MCF 10A (cell line): ENCODE data around the gene FAM120AOS. TPM values are rescaled to one million over a fixed set of nuclear protein-coding genes. Genes with fewer than 3 reads are reported as not detected.

Experiments
- BruUV-seq: library from RNA; stranded (reverse); fragments of 400-500 nt; replicated peaks from 2 replicates; lab custom pipeline; 2021; lab: Mats Ljungman, UMichigan
- CTCF ChIA-PET: fragments of 300-600 bp; sonication (Branson Sonifier 250); formaldehyde crosslinking; extraction: SDS; loops from one replicate; lab custom pipeline; 2021; ENCODE audit warnings: antibody characterized with exemption, inconsistent platforms; lab: Yijun Ruan, JAX
- POLR2A ChIA-PET: fragments of 300-600, 350-650 bp; sonication (Branson Sonifier 250); formaldehyde crosslinking; extraction: SDS; loops from one replicate; lab custom pipeline; 2020; ENCODE audit warnings: antibody characterized with exemption, inconsistent platforms; lab: Yijun Ruan, JAX
- DNase-seq: peaks from one replicate; pipeline ENCODE4 v3.0.0-alpha.2; 2018; ENCODE audit not compliant: unreplicated experiment
- H3K27ac Mint-ChIP-seq: one replicate; pipeline ENCODE4 v1.8.0; 2022; ENCODE audit warnings: mild to moderate bottlenecking, low read depth, mixed read lengths; ENCODE audit not compliant: unreplicated experiment
- H3K27me3 Mint-ChIP-seq: one replicate; pipeline ENCODE4 v1.8.0; 2022; ENCODE audit warnings: mixed read lengths; ENCODE audit not compliant: insufficient read depth, unreplicated experiment
- H3K36me3 Mint-ChIP-seq: one replicate; pipeline ENCODE4 v1.8.0; 2022; ENCODE audit warnings: mild to moderate bottlenecking, moderate library complexity, mixed read lengths; ENCODE audit not compliant: insufficient read depth, unreplicated experiment
- H3K4me1 Mint-ChIP-seq: one replicate; pipeline ENCODE4 v1.8.0; 2022; ENCODE audit warnings: mixed read lengths; ENCODE audit not compliant: insufficient read depth, unreplicated experiment
- H3K4me3 Mint-ChIP-seq: one replicate; pipeline ENCODE4 v1.8.0; 2022; ENCODE audit warnings: mild to moderate bottlenecking, moderate library complexity, mixed read lengths; ENCODE audit not compliant: unreplicated experiment
- H3K9me3 Mint-ChIP-seq: one replicate; pipeline ENCODE4 v1.8.0; 2022; ENCODE audit warnings: mixed read lengths; ENCODE audit not compliant: unreplicated experiment
- intact Hi-C: fragments of 100-400 bp; cut with micrococcal nuclease; formaldehyde crosslinking; loops from 2 replicates; pipeline ENCODE4 v1.14.1; 2022
- total RNA-seq: library from RNA; stranded (reverse); gene quantifications from 2 replicates; pipeline ENCODE4 v1.2.3, GENCODE V29; 2022
- TF ChIP-seq, protein P1 (sequence below): fragments of 200-600 bp; IDR thresholded peaks from one replicate; pipeline ENCODE4 v1.8.0; 2022; ENCODE audit warnings: antibody characterized with exemption, mild to moderate bottlenecking; ENCODE audit not compliant: unreplicated experiment

FAM120AOS gene
- total RNA-seq, 1 experiment from 2014 or later, result 50.1 TPM

DNA sequence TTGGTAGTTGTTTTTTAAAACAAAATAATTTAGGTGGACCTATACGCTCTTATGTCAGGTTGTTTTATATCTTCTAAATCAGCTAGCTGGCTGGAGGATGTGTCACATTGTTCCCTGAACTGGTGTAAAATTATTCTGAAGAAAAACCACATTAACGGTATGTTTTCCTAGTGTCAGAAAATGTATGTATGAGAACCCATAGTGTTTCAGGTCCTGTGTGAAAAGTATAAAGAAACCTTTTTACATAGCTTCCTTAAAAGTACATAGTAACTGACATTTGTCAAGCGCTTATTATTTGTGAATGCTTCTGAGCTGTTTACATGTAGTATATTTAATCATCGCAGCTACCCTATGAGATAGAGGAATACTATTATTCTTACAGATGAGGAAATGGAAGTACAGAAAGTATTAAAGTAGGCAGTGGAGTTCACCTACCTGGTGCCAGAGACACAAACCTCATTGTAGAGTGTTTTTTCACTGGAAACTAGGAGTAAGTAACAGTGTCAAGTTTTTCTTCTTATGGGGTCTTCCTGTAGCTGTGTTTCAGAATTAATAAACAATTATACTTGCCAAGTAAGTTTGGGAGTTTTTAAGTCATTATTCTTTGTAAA, 10.4 kb upstream of the FAM120AOS start:
- ChIA-PET CTCF (interaction anchor here (0.7 to 1.4 kb wide), 2 partner anchors 103 to 183 kb away, joined by 3 to 5 read pairs; no protein-coding TSS in a partner anchor), POLR2A (interaction anchor here (0.7 to 3.7 kb wide), 4 partner anchors 10 to 14 kb away, joined by 3 to 46 read pairs (median 6); partner anchors contain the start of gene FAM120AOS)
- no peak for DNase-seq
- peak overlapping the region; percentile 51 for H3K27ac Mint-ChIP-seq
- H3K36me3 Mint-ChIP-seq, result no peaks in the 10 kb centered on the region
- no TSS peak for BruUV-seq
- no peak overlapping the region for H3K4me3 Mint-ChIP-seq
- intact Hi-C loops, result no loop called here
- TF ChIP-seq, protein P1, sequence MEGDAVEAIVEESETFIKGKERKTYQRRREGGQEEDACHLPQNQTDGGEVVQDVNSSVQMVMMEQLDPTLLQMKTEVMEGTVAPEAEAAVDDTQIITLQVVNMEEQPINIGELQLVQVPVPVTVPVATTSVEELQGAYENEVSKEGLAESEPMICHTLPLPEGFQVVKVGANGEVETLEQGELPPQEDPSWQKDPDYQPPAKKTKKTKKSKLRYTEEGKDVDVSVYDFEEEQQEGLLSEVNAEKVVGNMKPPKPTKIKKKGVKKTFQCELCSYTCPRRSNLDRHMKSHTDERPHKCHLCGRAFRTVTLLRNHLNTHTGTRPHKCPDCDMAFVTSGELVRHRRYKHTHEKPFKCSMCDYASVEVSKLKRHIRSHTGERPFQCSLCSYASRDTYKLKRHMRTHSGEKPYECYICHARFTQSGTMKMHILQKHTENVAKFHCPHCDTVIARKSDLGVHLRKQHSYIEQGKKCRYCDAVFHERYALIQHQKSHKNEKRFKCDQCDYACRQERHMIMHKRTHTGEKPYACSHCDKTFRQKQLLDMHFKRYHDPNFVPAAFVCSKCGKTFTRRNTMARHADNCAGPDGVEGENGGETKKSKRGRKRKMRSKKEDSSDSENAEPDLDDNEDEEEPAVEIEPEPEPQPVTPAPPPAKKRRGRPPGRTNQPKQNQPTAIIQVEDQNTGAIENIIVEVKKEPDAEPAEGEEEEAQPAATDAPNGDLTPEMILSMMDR, result no peak
- no peaks in the 10 kb centered on the region for H3K27me3 Mint-ChIP-seq
- H3K4me1 Mint-ChIP-seq, result peaks cover 43% of the 10 kb centered on the region
- no peaks in the 10 kb centered on the region for H3K9me3 Mint-ChIP-seq

- intact Hi-C loops, result no loop called here
- POLR2A ChIA-PET, result interaction anchor here (0.8 kb wide), 1 partner anchor 8 kb away, joined by 3 read pairs; the partner anchor contains the start of gene FAM120AOS
- H3K4me1 Mint-ChIP-seq, result peaks cover 45% of the 10 kb centered on the region
- BruUV-seq, result no TSS peak
- CTCF ChIA-PET, result no interaction called here
- TF ChIP-seq, protein P1, result no peak
- no peaks in the 10 kb centered on the region for H3K27me3 Mint-ChIP-seq
- no peaks in the 10 kb centered on the region for H3K36me3 Mint-ChIP-seq
- DNase-seq, result no peak
- H3K9me3 Mint-ChIP-seq, result no peaks in the 10 kb centered on the region
- no peak overlapping the region for H3K4me3 Mint-ChIP-seq
- H3K27ac Mint-ChIP-seq, result no peak overlapping the region
These were observed 8.4 kb upstream of the FAM120AOS start for GRCh38 chr9:93461821-93462220.

DNA sequence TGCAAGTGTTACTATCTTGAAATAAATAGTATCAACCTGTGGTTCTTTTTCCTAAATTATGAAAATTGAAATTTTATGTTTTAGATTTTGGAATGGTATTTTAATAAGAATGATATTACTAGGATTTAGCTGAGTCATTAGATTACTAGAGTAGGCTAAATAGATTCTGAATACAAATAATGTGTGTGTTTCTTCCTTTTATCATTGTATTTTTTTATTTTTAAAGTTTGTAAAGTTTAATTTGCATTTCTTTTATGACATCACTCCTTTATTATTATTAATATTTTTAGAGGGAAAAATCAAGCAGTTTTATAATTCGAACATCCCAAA, 8.0 kb upstream of the FAM120AOS start:
- DNase-seq, result no peak
- POLR2A ChIA-PET, result no interaction called here
- CTCF ChIA-PET, result no interaction called here
- Mint-ChIP-seq H3K4me1 (peaks cover 45% of the 10 kb centered on the region), H3K9me3 (no peaks in the 10 kb centered on the region), H3K27ac (no peak overlapping the region), H3K36me3 (no peaks in the 10 kb centered on the region), H3K27me3 (no peaks in the 10 kb centered on the region), H3K4me3 (no peak overlapping the region)
- TF ChIP-seq, protein P1, result no peak
- intact Hi-C loops, result no loop called here
- no TSS peak for BruUV-seq

DNA sequence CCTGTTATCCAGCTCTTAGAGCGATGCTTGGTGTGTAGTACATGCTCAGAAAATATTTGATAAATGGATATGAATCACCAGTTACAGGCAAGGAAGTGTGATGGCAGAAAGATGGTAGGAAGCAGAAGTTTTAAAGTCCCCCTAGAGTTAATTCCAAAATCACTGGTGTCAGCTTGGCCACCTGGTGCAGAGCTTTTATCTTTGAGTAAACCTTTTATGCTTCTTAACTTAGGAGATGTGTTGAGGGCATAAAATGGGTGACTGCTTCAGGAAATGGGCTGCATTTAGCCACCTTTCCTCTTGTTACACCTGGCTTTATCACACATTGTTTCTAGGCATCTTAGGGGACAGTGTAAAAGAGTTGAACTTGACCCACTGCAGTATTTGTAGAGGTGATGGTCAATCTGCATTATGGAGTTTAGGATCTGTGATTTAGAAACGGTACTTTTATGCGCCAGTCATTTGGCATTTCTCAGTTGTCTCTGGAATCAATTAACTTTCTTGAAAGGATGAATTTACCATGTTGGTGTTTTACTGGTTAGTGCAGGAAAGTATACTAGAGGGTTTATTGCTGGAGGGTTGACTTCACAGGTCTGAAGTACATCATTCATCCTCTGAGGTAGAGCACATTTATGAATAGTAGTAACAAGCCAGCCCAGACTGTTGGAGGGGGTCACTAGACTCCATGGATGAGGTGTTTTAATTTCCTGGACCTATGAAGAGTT, 7.5 kb upstream of the FAM120AOS start:
- TF ChIP-seq, protein P1, result no peak
- Mint-ChIP-seq H3K9me3 (no peaks in the 10 kb centered on the region), H3K36me3 (no peaks in the 10 kb centered on the region), H3K4me1 (peaks cover 43% of the 10 kb centered on the region), H3K27ac (no peak overlapping the region), H3K4me3 (no peak overlapping the region), H3K27me3 (no peaks in the 10 kb centered on the region)
- no peak for DNase-seq
- intact Hi-C loops, result no loop called here
- BruUV-seq, result no TSS peak
- CTCF ChIA-PET, result no interaction called here
- POLR2A ChIA-PET, result interaction anchor here (1.4 kb wide), 1 partner anchor 10 kb away, joined by 9 read pairs; the partner anchor contains the start of gene FAM120A
